GM18907 (cell line): Measurements from ENCODE around the gene SIGLEC11.

ENCODE experiments used
- ATAC-seq: cut with Tn5 transposase; IDR thresholded peaks from one replicate; pipeline ENCODE4 v1.9.1; 2021; ENCODE audit warnings: mild to moderate bottlenecking, moderate library complexity; ENCODE audit not compliant: unreplicated experiment

Gene SIGLEC11

GRCh38 chr19:49907745-49908446 lies 53.1 kb downstream of the SIGLEC11 start:
- no peak for ATAC-seq

GRCh38 chr19:49906879-49907564 lies 54.0 kb downstream of the SIGLEC11 start:
- ATAC-seq = no peak

- ATAC-seq = no peak
Measured at GRCh38 chr19:49904136-49904535, 56.8 kb downstream of the SIGLEC11 start.
